ENCODE data around the gene STX4. TPM values are rescaled to one million over a fixed set of nuclear protein-coding genes. Genes with fewer than 3 reads are reported as not detected.

STX4 gene
- total RNA-seq, 2 donors from 2014 or later = 85.1 to 92.0 TPM

GRCh38 chr16:30992931-30993816, 40.2 kb upstream of the STX4 start:
- Mint-ChIP-seq H3K36me3 (no peaks in the 10 kb centered on the region), H3K4me3 (no peak overlapping the region), H3K4me1 (ENCODE audit: low read depth in 2 of 2) (peaks cover 14 to 15% of the 10 kb centered on the region in 2 donors), H3K27me3 (peaks cover 0 to 4% of the 10 kb centered on the region in 2 donors), H3K9me3 (no peaks in the 10 kb centered on the region), H3K27ac (peak overlapping the region; percentile 19 to 49)
- DNase-seq (ENCODE audit: low spot score) (no peak), ATAC-seq (no peak)

- H3K9me3 Mint-ChIP-seq = no peaks in the 10 kb centered on the region
- DNase-seq (ENCODE audit: low spot score) = no peak
Observed at GRCh38 chr16:30995927-30996323, 37.4 kb upstream of the STX4 start.

GRCh38 chr16:30996324-30996984, 36.9 kb upstream of the STX4 start:
- ATAC-seq (no peak), DNase-seq (ENCODE audit: low spot score) (no peak)
- peak overlapping the region in 1 of 2 donors; percentile 18 for H3K27ac Mint-ChIP-seq
- peaks cover 0 to 4% of the 10 kb centered on the region in 2 donors for H3K27me3 Mint-ChIP-seq
- H3K4me1 Mint-ChIP-seq (ENCODE audit: low read depth in 2 of 2) = peaks cover 10 to 14% of the 10 kb centered on the region in 2 donors
- H3K4me3 Mint-ChIP-seq = peak overlapping the region; percentile 79
- H3K36me3 Mint-ChIP-seq = no peaks in the 10 kb centered on the region
- no peaks in the 10 kb centered on the region for H3K9me3 Mint-ChIP-seq

More at GRCh38 chr16:30995927-30996323, 37.4 kb upstream of the STX4 start:
- no peak for ATAC-seq
- H3K36me3 Mint-ChIP-seq = no peaks in the 10 kb centered on the region
- peaks cover 14 to 15% of the 10 kb centered on the region in 2 donors for H3K4me1 Mint-ChIP-seq (ENCODE audit: low read depth in 2 of 2)
- peak overlapping the region in 1 of 2 donors; percentile 18 for H3K27ac Mint-ChIP-seq
- H3K27me3 Mint-ChIP-seq = peaks cover 0 to 4% of the 10 kb centered on the region in 2 donors
- H3K4me3 Mint-ChIP-seq = peak overlapping the region; percentile 79

GRCh38 chr16:30996985-30997724, 36.2 kb upstream of the STX4 start:
- DNase-seq (ENCODE audit: low spot score) = peak; percentile 72
- Mint-ChIP-seq H3K4me1 (ENCODE audit: low read depth in 2 of 2) (peaks cover 10 to 14% of the 10 kb centered on the region in 2 donors), H3K36me3 (no peaks in the 10 kb centered on the region), H3K27me3 (peaks cover 0 to 5% of the 10 kb centered on the region in 2 donors), H3K27ac (no peak overlapping the region), H3K9me3 (no peaks in the 10 kb centered on the region), H3K4me3 (peak overlapping the region; percentile 79)
- peak; percentile 95 to 96 for ATAC-seq

- no peak overlapping the region for H3K27ac Mint-ChIP-seq
- H3K36me3 Mint-ChIP-seq = no peaks in the 10 kb centered on the region
- DNase-seq (ENCODE audit: low spot score) (no peak), ATAC-seq (no peak)
- peak overlapping the region; percentile 8 for H3K4me3 Mint-ChIP-seq
- H3K9me3 Mint-ChIP-seq = no peaks in the 10 kb centered on the region
- peaks cover 0 to 6% of the 10 kb centered on the region in 2 donors for H3K27me3 Mint-ChIP-seq
- peaks cover 7 to 14% of the 10 kb centered on the region in 2 donors for H3K4me1 Mint-ChIP-seq (ENCODE audit: low read depth in 2 of 2)
Observed at GRCh38 chr16:30997725-30998711, 35.3 kb upstream of the STX4 start.

- H3K36me3 Mint-ChIP-seq = no peaks in the 10 kb centered on the region
- no peak for DNase-seq (ENCODE audit: low spot score)
- H3K27ac Mint-ChIP-seq = no peak overlapping the region
- no peak for ATAC-seq
- H3K27me3 Mint-ChIP-seq = peaks cover 0 to 6% of the 10 kb centered on the region in 2 donors
- H3K4me1 Mint-ChIP-seq (ENCODE audit: low read depth in 2 of 2) = peaks cover 7 to 14% of the 10 kb centered on the region in 2 donors
- no peak overlapping the region for H3K4me3 Mint-ChIP-seq
- no peaks in the 10 kb centered on the region for H3K9me3 Mint-ChIP-seq
Observed at GRCh38 chr16:30998852-30999761, 34.3 kb upstream of the STX4 start.

- H3K36me3 Mint-ChIP-seq = no peaks in the 10 kb centered on the region
- no peak for ATAC-seq
Observed at GRCh38 chr16:31000671-31001382, 32.5 kb upstream of the STX4 start.

GRCh38 chr16:31001507-31002249, 31.7 kb upstream of the STX4 start:
- Mint-ChIP-seq H3K4me3 (no peak overlapping the region), H3K27ac (no peak overlapping the region), H3K4me1 (ENCODE audit: low read depth in 2 of 2) (no peaks in the 10 kb centered on the region), H3K36me3 (no peaks in the 10 kb centered on the region), H3K27me3 (peaks cover 0 to 6% of the 10 kb centered on the region in 2 donors), H3K9me3 (no peaks in the 10 kb centered on the region)
- DNase-seq (ENCODE audit: low spot score) (no peak), ATAC-seq (no peak)

More at GRCh38 chr16:31000671-31001382, 32.5 kb upstream of the STX4 start:
- Mint-ChIP-seq H3K4me3 (no peak overlapping the region), H3K27ac (no peak overlapping the region), H3K4me1 (ENCODE audit: low read depth in 2 of 2) (peaks cover 4 to 6% of the 10 kb centered on the region in 2 donors), H3K27me3 (peaks cover 0 to 6% of the 10 kb centered on the region in 2 donors), H3K9me3 (no peaks in the 10 kb centered on the region)
- DNase-seq (ENCODE audit: low spot score) = no peak

GRCh38 chr16:31002250-31002700, 31.1 kb upstream of the STX4 start:
- H3K27me3 Mint-ChIP-seq = peaks cover 0 to 6% of the 10 kb centered on the region in 2 donors
- no peak for ATAC-seq
- no peaks in the 10 kb centered on the region for H3K36me3 Mint-ChIP-seq
- H3K4me1 Mint-ChIP-seq (ENCODE audit: low read depth in 2 of 2) = no peaks in the 10 kb centered on the region
- no peak overlapping the region for H3K4me3 Mint-ChIP-seq
- no peak for DNase-seq (ENCODE audit: low spot score)
- no peak overlapping the region for H3K27ac Mint-ChIP-seq
- no peaks in the 10 kb centered on the region for H3K9me3 Mint-ChIP-seq

GRCh38 chr16:31002862-31003341, 30.5 kb upstream of the STX4 start:
- Mint-ChIP-seq H3K9me3 (no peaks in the 10 kb centered on the region), H3K36me3 (no peaks in the 10 kb centered on the region), H3K27me3 (peaks cover 0 to 6% of the 10 kb centered on the region in 2 donors), H3K4me3 (no peak overlapping the region), H3K4me1 (ENCODE audit: low read depth in 2 of 2) (no peaks in the 10 kb centered on the region), H3K27ac (no peak overlapping the region)
- no peak for DNase-seq (ENCODE audit: low spot score)
- ATAC-seq = no peak

- no peaks in the 10 kb centered on the region for H3K36me3 Mint-ChIP-seq
- peaks cover 0 to 6% of the 10 kb centered on the region in 2 donors for H3K27me3 Mint-ChIP-seq
- H3K4me1 Mint-ChIP-seq (ENCODE audit: low read depth in 2 of 2) = no peaks in the 10 kb centered on the region
- no peak for DNase-seq (ENCODE audit: low spot score)
- no peak overlapping the region for H3K4me3 Mint-ChIP-seq
- no peak overlapping the region for H3K27ac Mint-ChIP-seq
- ATAC-seq = no peak
- H3K9me3 Mint-ChIP-seq = no peaks in the 10 kb centered on the region
Observed at GRCh38 chr16:31003744-31004143, 29.6 kb upstream of the STX4 start.

Measured in natural killer cell treated with Interleukin-12 subunit alpha and Interleukin-12 subunit beta and Interleukin-15 and Interleukin-18, amount 100 ng/mL, for 72 hours (primary cell).